Gastroesophageal sphincter (tissue), 3 donors: ENCODE data around the gene RAB44.

Experiments used
- POLR2A ChIP-seq, 2 donors: fragments of 450-650 bp; IDR thresholded peaks; one replicate each; pipeline ENCODE4 v1.6.1; 2017; ENCODE audit warnings: antibody characterized with exemption in 2 of 2, mild to moderate bottlenecking in 2 of 2, moderate library complexity in 1 of 2
- POLR2AphosphoS5 ChIP-seq: sonication (generic); formaldehyde crosslinking; IDR thresholded peaks from one replicate; pipeline ENCODE4 v1.6.1; 2017; ENCODE audit warnings: antibody characterized with exemption
- TF ChIP-seq, protein P1 (sequence below), 4 experiments: fragments of 200-600 bp in 2 of 4; fragments of 450-650 bp in 2 of 4; sonication (generic) in 1 of 4; IDR thresholded peaks; one replicate each; pipeline ENCODE4 v1.5.1; 2017 to 2019; ENCODE audit warnings: antibody characterized with exemption in 4 of 4, mild to moderate bottlenecking in 2 of 4, moderate library complexity in 2 of 4

DNA sequence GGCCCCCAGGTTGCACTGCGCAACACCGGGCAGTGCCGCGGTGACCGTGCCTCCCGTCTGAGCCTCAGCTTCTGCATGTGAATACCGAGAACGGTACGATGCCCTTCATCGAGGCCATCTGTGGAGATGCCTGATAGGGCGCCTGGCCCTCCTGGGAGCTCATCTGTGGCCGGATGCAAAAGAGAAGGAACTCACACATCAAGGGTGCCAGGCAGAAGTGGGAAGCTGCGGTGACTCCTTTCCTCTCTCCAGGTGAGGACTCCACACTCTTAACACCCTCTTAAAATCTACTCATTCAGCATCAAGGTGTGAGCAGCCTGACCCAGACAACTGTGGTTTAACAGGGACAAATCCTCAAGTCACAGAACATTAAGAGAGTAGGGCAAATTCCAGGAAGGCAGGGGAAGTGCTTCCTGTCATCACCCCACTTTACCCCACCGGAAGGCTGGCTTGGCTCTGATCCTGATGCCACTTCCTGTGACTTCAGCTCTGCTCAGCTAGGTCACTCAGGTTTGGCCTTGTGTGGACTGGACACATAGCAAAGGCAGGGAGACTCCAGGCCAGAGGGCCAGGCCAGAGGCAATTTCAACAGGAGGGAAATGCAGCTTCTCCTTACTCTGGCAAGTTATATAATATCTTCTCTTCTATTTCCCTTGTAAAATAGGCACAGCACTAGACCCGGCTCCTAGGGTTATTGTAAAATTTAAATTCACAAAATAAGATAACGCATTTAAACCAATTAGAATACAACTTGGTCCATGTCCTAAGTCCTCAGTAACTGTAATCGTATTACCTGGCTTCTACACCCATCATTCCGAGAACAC, 72.3 kb downstream of the RAB44 start:
- TF ChIP-seq POLR2A (IDR thresholded peaks at IDR 0.05), result no peak
- TF ChIP-seq, protein P1, sequence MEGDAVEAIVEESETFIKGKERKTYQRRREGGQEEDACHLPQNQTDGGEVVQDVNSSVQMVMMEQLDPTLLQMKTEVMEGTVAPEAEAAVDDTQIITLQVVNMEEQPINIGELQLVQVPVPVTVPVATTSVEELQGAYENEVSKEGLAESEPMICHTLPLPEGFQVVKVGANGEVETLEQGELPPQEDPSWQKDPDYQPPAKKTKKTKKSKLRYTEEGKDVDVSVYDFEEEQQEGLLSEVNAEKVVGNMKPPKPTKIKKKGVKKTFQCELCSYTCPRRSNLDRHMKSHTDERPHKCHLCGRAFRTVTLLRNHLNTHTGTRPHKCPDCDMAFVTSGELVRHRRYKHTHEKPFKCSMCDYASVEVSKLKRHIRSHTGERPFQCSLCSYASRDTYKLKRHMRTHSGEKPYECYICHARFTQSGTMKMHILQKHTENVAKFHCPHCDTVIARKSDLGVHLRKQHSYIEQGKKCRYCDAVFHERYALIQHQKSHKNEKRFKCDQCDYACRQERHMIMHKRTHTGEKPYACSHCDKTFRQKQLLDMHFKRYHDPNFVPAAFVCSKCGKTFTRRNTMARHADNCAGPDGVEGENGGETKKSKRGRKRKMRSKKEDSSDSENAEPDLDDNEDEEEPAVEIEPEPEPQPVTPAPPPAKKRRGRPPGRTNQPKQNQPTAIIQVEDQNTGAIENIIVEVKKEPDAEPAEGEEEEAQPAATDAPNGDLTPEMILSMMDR (IDR thresholded peaks at IDR 0.05), result no peak
- no peak for TF ChIP-seq POLR2AphosphoS5
